KMS-11 (cell line): Measurements from ENCODE around the gene AVPR2.

Experiments used
- H2AFZ ChIP-seq: fragments of 200-600 bp; sonication (generic); 2 replicates; pipeline ENCODE4 v1.6.1; 2016; ENCODE audit warnings: antibody characterized with exemption, mixed run types, low read depth
- H3K27ac ChIP-seq: fragments of 200-600 bp; sonication (generic); 2 replicates; pipeline ENCODE4 v1.6.1; 2016; ENCODE audit warnings: mild to moderate bottlenecking, mixed run types
- H3K27me3 ChIP-seq: fragments of 200-600 bp; sonication (generic); 2 replicates; pipeline ENCODE4 v1.6.1; 2017; ENCODE audit warnings: mild to moderate bottlenecking, low read depth, mixed run types, moderate library complexity; ENCODE audit not compliant: insufficient read depth
- H3K36me3 ChIP-seq: fragments of 200-600 bp; sonication (generic); 2 replicates; pipeline ENCODE4 v1.6.1; 2017; ENCODE audit warnings: mild to moderate bottlenecking, mixed run types; ENCODE audit not compliant: insufficient read depth
- H3K4me1 ChIP-seq: fragments of 200-600 bp; sonication (generic); 2 replicates; pipeline ENCODE4 v1.6.1; 2016; ENCODE audit warnings: mild to moderate bottlenecking, low read depth, mixed run types; ENCODE audit not compliant: poor library complexity, severe bottlenecking
- H3K4me2 ChIP-seq: fragments of 200-600 bp; sonication (generic); 2 replicates; pipeline ENCODE4 v1.7.0; 2016; ENCODE audit warnings: mild to moderate bottlenecking, mixed run types
- H3K4me3 ChIP-seq: fragments of 200-600 bp; sonication (generic); IDR thresholded peaks from 2 replicates; pipeline ENCODE4 v1.6.1; 2017; ENCODE audit warnings: low read depth, low read length, mixed read lengths; ENCODE audit not compliant: insufficient read depth
- H3K79me2 ChIP-seq: fragments of 200-600 bp; sonication (generic); 2 replicates; pipeline ENCODE4 v1.6.1; 2016; ENCODE audit warnings: low read depth, mixed run types; ENCODE audit not compliant: insufficient read depth
- H3K9ac ChIP-seq: fragments of 200-600 bp; sonication (generic); 2 replicates; pipeline ENCODE4 v1.6.1; 2016; ENCODE audit warnings: mild to moderate bottlenecking, mixed run types
- H4K20me1 ChIP-seq: fragments of 200-600 bp; sonication (generic); 2 replicates; pipeline ENCODE4 v1.6.1; 2016; ENCODE audit warnings: mild to moderate bottlenecking, mixed run types; ENCODE audit not compliant: insufficient read depth
- CTCF ChIP-seq: fragments of 200-600 bp; sonication (generic); conservative IDR thresholded peaks from 2 replicates; pipeline ENCODE4 v1.6.1; 2017; ENCODE audit warnings: low read depth, mild to moderate bottlenecking, antibody characterized with exemption, low read length, moderate library complexity, mixed read lengths

The AVPR2 gene

GRCh38 chrX:153948002-153948466, 43.6 kb downstream of the AVPR2 start:
- Histone ChIP-seq H3K4me3 (no peak overlapping the region), H3K27ac (no peak overlapping the region), H3K4me1 (peaks cover 4% of the 10 kb centered on the region), H3K4me2 (no peak overlapping the region), H4K20me1 (no peaks in the 10 kb centered on the region), H3K27me3 (no peaks in the 10 kb centered on the region), H3K79me2 (no peaks in the 10 kb centered on the region), H3K9ac (no peak overlapping the region), H2AFZ (no peak overlapping the region), H3K36me3 (no peaks in the 10 kb centered on the region)
- no peak for TF ChIP-seq CTCF

- TF ChIP-seq CTCF = no peak
- Histone ChIP-seq H2AFZ (no peak overlapping the region), H3K4me2 (no peak overlapping the region), H3K36me3 (no peaks in the 10 kb centered on the region), H3K9ac (no peak overlapping the region), H3K27ac (no peak overlapping the region), H3K27me3 (no peaks in the 10 kb centered on the region), H3K4me3 (no peak overlapping the region), H4K20me1 (no peaks in the 10 kb centered on the region), H3K4me1 (peaks cover 4% of the 10 kb centered on the region), H3K79me2 (no peaks in the 10 kb centered on the region)
Observed at GRCh38 chrX:153948847-153949805, 44.7 kb downstream of the AVPR2 start.

- Histone ChIP-seq H2AFZ (no peak overlapping the region), H3K79me2 (no peaks in the 10 kb centered on the region), H3K4me1 (peaks cover 4% of the 10 kb centered on the region), H3K27ac (no peak overlapping the region), H4K20me1 (no peaks in the 10 kb centered on the region), H3K36me3 (no peaks in the 10 kb centered on the region; the same call in 1 of the 2 replicates), H3K9ac (no peak overlapping the region), H3K4me3 (no peak overlapping the region), H3K27me3 (no peaks in the 10 kb centered on the region), H3K4me2 (no peak overlapping the region)
- TF ChIP-seq CTCF = no peak
Observed at GRCh38 chrX:153950127-153950526, 45.7 kb downstream of the AVPR2 start.

- TF ChIP-seq CTCF = no peak
- H3K9ac ChIP-seq = no peak overlapping the region
- no peak overlapping the region for H3K27ac ChIP-seq
- no peaks in the 10 kb centered on the region for H4K20me1 ChIP-seq
- no peak overlapping the region for H3K4me2 ChIP-seq
- H2AFZ ChIP-seq = no peak overlapping the region
- no peak overlapping the region for H3K4me3 ChIP-seq
- H3K4me1 ChIP-seq = peaks cover 4% of the 10 kb centered on the region
- no peaks in the 10 kb centered on the region; the same call in 1 of the 2 replicates for H3K36me3 ChIP-seq
- H3K79me2 ChIP-seq = no peaks in the 10 kb centered on the region
- H3K27me3 ChIP-seq = no peaks in the 10 kb centered on the region
Observed at GRCh38 chrX:153951683-153952372, 47.4 kb downstream of the AVPR2 start.
